A549 (cell line): ENCODE results near the gene PTGR2. TPM values are rescaled to one million over a fixed set of nuclear protein-coding genes. Genes with fewer than 3 reads are reported as not detected.

Experiments
- ATAC-seq, 2 experiments: fragments of 200-7000 bp in 1 of 2; fragments of >200 bp in 1 of 2; cut with Nextera tagmentation in 1 of 2; cut with Tn5 transposase in 1 of 2; 3 replicates each; pipeline versions ENCODE4 v1.8.0 to v1.9.1; 2018 to 2020; ENCODE audit warnings: mild to moderate bottlenecking in 1 of 2, moderate library complexity in 1 of 2
- CTCF ChIA-PET: fragments of 300-600 bp; sonication (Branson Sonifier 250); formaldehyde crosslinking; extraction: SDS; loops from one replicate; lab custom pipeline; 2021; ENCODE audit warnings: antibody characterized with exemption, inconsistent platforms; lab: Yijun Ruan, JAX
- POLR2A ChIA-PET: fragments of 350-600 bp; formaldehyde crosslinking; extraction: SDS; loops from one replicate; lab custom pipeline; 2021; ENCODE audit warnings: antibody characterized with exemption, inconsistent platforms; lab: Yijun Ruan, JAX
- DNase-seq, 2 experiments: peaks; one replicate each; pipeline versions ENCODE4 v3.0.0 to v3.0.0-alpha.2; 2011 to 2016; ENCODE audit warnings: low read depth in 1 of 2, low spot score in 1 of 2
- FAIRE-seq: peaks from 2 replicates; lab custom pipeline; 2011; peaks lifted over from hg19 to GRCh38; lab: Jason Lieb, UNC
- H3K27ac ChIP-seq, 2 experiments: fragments of >200 bp; sonication (Bioruptor Twin); formaldehyde crosslinking; 3 replicates each; pipeline ENCODE4 v1.5.1; 2016 to 2017
- H3K4me1 ChIP-seq: fragments of >200 bp; sonication (Bioruptor Twin); formaldehyde crosslinking; 3 replicates; pipeline ENCODE4 v1.6.1; 2016
- H3K4me2 ChIP-seq: fragments of >200 bp; sonication (Bioruptor Twin); formaldehyde crosslinking; 3 replicates; pipeline ENCODE4 v1.6.1; 2016
- H3K4me3 ChIP-seq: fragments of >200 bp; sonication (Bioruptor Twin); formaldehyde crosslinking; 3 replicates; pipeline ENCODE4 v1.5.1; 2016
- H3K9me3 ChIP-seq: fragments of >200 bp; sonication (Bioruptor Twin); formaldehyde crosslinking; 3 replicates; pipeline ENCODE4 v1.6.1; 2016
- ATOH8 ChIP-seq: fragments of 250-450 bp; sonication (Bioruptor Pico); IDR thresholded peaks from 2 replicates; pipeline ENCODE4 v1.5.0; 2020; ENCODE audit warnings: low read depth, mild to moderate bottlenecking, moderate library complexity
- CBX2 ChIP-seq: fragments of 200-600 bp; sonication (generic); IDR thresholded peaks from 2 replicates; pipeline ENCODE4 v1.6.1; 2016; ENCODE audit warnings: low read depth, mild to moderate bottlenecking, borderline replicate concordance
- CHD4 ChIP-seq: fragments of 200-600 bp; sonication (generic); IDR thresholded peaks from 2 replicates; pipeline ENCODE4 v1.6.1; 2016; ENCODE audit warnings: antibody characterized with exemption, mild to moderate bottlenecking, borderline replicate concordance
- FOSL2 ChIP-seq, 2 experiments: fragments of 450-650 bp in 1 of 2; fragments of >200 bp in 1 of 2; sonication (Bioruptor Twin) in 1 of 2; formaldehyde crosslinking; IDR thresholded peaks; 2 replicates each; pipeline versions ENCODE4 v1.5.0 to v1.6.1; 2016 to 2020; ENCODE audit warnings: mild to moderate bottlenecking in 1 of 2, moderate library complexity in 1 of 2
- HOXB13 ChIP-seq: fragments of 250-450 bp; sonication (Bioruptor Pico); IDR thresholded peaks from 2 replicates; pipeline ENCODE4 v1.5.0; 2020; ENCODE audit warnings: low read depth, mild to moderate bottlenecking, moderate library complexity
- JUN ChIP-seq, 2 experiments: fragments of >200 bp; sonication (Bioruptor Twin); formaldehyde crosslinking; IDR thresholded peaks; 2 replicates in 1 of 2; 3 replicates in 1 of 2; pipeline ENCODE4 v1.6.1; 2016 to 2017
- MAX ChIP-seq: IDR thresholded peaks from 2 replicates; pipeline ENCODE4 v1.6.1; 2012
- NR3C1 ChIP-seq: fragments of >200 bp; sonication (Bioruptor Twin); formaldehyde crosslinking; IDR thresholded peaks from 3 replicates; pipeline ENCODE4 v1.6.1; 2017
- PHF8 ChIP-seq: fragments of 200-600 bp; sonication (generic); IDR thresholded peaks from 2 replicates; pipeline ENCODE4 v1.6.1; 2016; ENCODE audit warnings: low read depth, mild to moderate bottlenecking, antibody characterized with exemption, moderate library complexity, borderline replicate concordance
- POLR2AphosphoS2 ChIP-seq: conservative IDR thresholded peaks from 2 replicates; pipeline ENCODE4 v1.6.1; 2012; ENCODE audit warnings: low read length, improper control_type of control experiment, inconsistent platforms
- RAD21 ChIP-seq, 2 experiments: fragments of >200 bp in 1 of 2; sonication (Bioruptor Twin) in 1 of 2; formaldehyde crosslinking in 1 of 2; IDR thresholded peaks in 1 of 2; conservative IDR thresholded peaks in 1 of 2; 2 replicates in 1 of 2; 3 replicates in 1 of 2; pipeline ENCODE4 v1.6.1; 2012 to 2018; ENCODE audit warnings: inconsistent platforms in 1 of 2
- REST ChIP-seq: fragments of 200-600 bp; sonication (generic); IDR thresholded peaks from 2 replicates; pipeline ENCODE4 v1.6.1; 2016; ENCODE audit warnings: antibody characterized with exemption, mild to moderate bottlenecking, moderate library complexity
- ZFP36 ChIP-seq: fragments of 450-650 bp; IDR thresholded peaks from 2 replicates; pipeline ENCODE4 v1.6.1; 2014; ENCODE audit warnings: borderline replicate concordance; ENCODE audit not compliant: partially characterized antibody
- ZSCAN20 ChIP-seq: fragments of 250-450 bp; sonication (Bioruptor Pico); IDR thresholded peaks from 2 replicates; pipeline ENCODE4 v1.8.0; 2022; ENCODE audit warnings: mild to moderate bottlenecking, moderate library complexity
- WGBS: methylation state at CpG from one replicate; pipeline ENCODE4 v1.1.6; 2017; ENCODE audit errors: missing lambda C conversion rate; 5-methylcytosine and 5-hydroxymethylcytosine counted together
- polyA plus RNA-seq, 4 experiments: library from polyadenylated mRNA; depleted of rRNA in 3 of 4; stranded (reverse); fragments of >200 nt; fragmentation: RNase III in 1 of 4; extraction: RNeasy Plus Mini Kit Qiagen cat#74134 plus additional on column Dnase treatment in 1 of 4; gene quantifications; 2 replicates in 3 of 4; 3 replicates in 1 of 4; pipeline ENCODE4 v1.2.3, GENCODE V29; 2011 to 2017
- TF ChIP-seq, protein P1 (sequence below): IDR thresholded peaks from 2 replicates; pipeline ENCODE4 v1.6.1; 2012; ENCODE audit warnings: low read depth, borderline replicate concordance
- TF ChIP-seq, protein P2 (sequence below): fragments of >200 bp; sonication (Bioruptor Twin); formaldehyde crosslinking; IDR thresholded peaks from 2 replicates; pipeline ENCODE4 v1.6.1; 2016

PTGR2 gene
- polyA plus RNA-seq, 2 of the 4 experiments (the other 2 are of a cell fraction), result 13.5 to 30.5 TPM

DNA sequence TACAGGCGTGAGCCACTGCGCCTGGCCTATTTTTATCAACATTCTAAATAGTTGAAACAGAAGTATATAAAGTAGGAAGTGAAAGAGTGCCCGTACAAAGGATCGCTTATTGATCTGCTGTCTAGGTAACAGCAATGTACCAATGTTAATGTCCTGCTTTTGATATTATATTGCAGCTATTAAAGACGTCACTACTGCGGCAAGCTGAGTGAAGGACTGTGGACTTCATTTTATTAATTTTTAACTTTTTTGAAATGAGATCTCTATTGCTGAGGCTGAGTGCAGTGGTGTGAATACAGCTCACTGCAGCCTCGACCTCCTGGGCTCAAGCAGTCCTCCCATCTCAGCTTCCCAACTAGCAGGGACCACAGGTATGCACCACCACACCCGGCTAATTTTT is 10.8 kb downstream of the PTGR2 start (continued):
- TF ChIP-seq, protein P1, sequence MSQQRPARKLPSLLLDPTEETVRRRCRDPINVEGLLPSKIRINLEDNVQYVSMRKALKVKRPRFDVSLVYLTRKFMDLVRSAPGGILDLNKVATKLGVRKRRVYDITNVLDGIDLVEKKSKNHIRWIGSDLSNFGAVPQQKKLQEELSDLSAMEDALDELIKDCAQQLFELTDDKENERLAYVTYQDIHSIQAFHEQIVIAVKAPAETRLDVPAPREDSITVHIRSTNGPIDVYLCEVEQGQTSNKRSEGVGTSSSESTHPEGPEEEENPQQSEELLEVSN, result no peak
- TF ChIP-seq ZFP36, result no peak
- TF ChIP-seq MAX, result no peak

DNA sequence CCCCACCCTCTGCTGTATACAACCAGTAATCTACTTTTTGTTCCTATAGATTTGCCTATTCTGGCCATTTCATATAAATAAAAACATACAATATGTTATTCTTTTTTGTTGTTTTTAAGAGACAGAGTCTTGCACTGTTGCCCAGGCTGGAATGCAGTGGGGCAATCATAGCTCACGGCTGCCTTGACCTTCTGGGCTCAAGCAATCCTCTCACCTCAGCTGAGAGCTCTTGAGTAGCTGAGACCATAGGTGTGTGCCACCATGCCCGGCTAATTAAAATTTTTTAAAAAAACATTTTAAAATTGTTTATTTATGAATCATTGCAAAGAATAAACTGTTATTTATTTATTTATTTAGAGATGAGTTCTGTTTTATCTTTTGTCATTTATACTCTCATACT is 11.6 kb downstream of the PTGR2 start:
- no peak for ATAC-seq
- Histone ChIP-seq H3K9me3 (no peaks in the 10 kb centered on the region), H3K4me1 (no peaks in the 10 kb centered on the region), H3K4me3 (no peak overlapping the region), H3K4me2 (no peak overlapping the region), H3K27ac (no peak overlapping the region)
- ChIA-PET POLR2A (interaction anchor here (0.6 to 1.4 kb wide), 2 partner anchors 11 to 352 kb away, joined by 3 to 4 read pairs; partner anchors contain the start of gene PTGR2), CTCF (interaction anchor here (1.0 to 1.2 kb wide), 2 partner anchors 60 to 134 kb away, joined by 3 to 4 read pairs; no protein-coding TSS in a partner anchor)
- TF ChIP-seq REST (no peak), HOXB13 (CRISPR knock-in tag) (no peak), CBX2 (no peak), ATOH8 (CRISPR knock-in tag) (no peak), NR3C1 (no peak), ZSCAN20 (CRISPR knock-in tag) (no peak), JUN (IDR thresholded peaks at IDR 0.05) (no peak), POLR2AphosphoS2 (no peak), RAD21 (conservative IDR thresholded peaks at IDR 0.05 in 1 of 2, IDR thresholded peaks at IDR 0.05 in 1 of 2) (no peak), MAX (no peak), PHF8 (no peak), FOSL2 (IDR thresholded peaks at IDR 0.05) (no peak), FOSL2 (CRISPR knock-in tag; IDR thresholded peaks at IDR 0.05) (no peak), ZFP36 (no peak), CHD4 (no peak)
- TF ChIP-seq, protein P2, sequence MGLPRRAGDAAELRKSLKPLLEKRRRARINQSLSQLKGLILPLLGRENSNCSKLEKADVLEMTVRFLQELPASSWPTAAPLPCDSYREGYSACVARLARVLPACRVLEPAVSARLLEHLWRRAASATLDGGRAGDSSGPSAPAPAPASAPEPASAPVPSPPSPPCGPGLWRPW, result no peak
- TF ChIP-seq, protein P1, result no peak
- 98% methylated on average over 2 of the region's 2 CpGs for WGBS
- no peak for DNase-seq
- FAIRE-seq, result no peak
